ENCODE results near the gene NEURL1B.

- TF ChIP-seq POLR2A (IDR thresholded peaks at IDR 0.05) (no peak), CTCF (IDR thresholded peaks at IDR 0.05) (no peak)
Measured at GRCh38 chr5:172622091-172623046, 18.7 kb upstream of the NEURL1B start.

All from body of pancreas (tissue), 4 donors.